Endometrial microvascular endothelial cells (primary cell): ENCODE data around the gene ZMIZ1. TPM values are rescaled to one million over a fixed set of nuclear protein-coding genes. Genes with fewer than 3 reads are reported as not detected.
"Not testable (repeated sequence)": the region's sequence is repeated elsewhere in the genome, so short reads cannot be mapped to it uniquely, and the experiment has no call there.

Experiments used
- in situ Hi-C: cut with HindIII; loops from 2 replicates; pipeline ENCODE4 v1.10.0; 2017; ENCODE audit warnings: low sequenced_read_pairs, low pct_unique_long_range_greater_than_20kb; ENCODE audit errors: inconsistent ontology term
- total RNA-seq: library from RNA; depleted of rRNA; stranded (reverse); fragments of >200 nt; gene quantifications from one replicate; pipeline ENCODE4 v1.2.3, GENCODE V29; 2015; ENCODE audit errors: inconsistent ontology term

ZMIZ1 gene
- total RNA-seq, 1 donor from 2014 or later: 19.5 TPM

DNA sequence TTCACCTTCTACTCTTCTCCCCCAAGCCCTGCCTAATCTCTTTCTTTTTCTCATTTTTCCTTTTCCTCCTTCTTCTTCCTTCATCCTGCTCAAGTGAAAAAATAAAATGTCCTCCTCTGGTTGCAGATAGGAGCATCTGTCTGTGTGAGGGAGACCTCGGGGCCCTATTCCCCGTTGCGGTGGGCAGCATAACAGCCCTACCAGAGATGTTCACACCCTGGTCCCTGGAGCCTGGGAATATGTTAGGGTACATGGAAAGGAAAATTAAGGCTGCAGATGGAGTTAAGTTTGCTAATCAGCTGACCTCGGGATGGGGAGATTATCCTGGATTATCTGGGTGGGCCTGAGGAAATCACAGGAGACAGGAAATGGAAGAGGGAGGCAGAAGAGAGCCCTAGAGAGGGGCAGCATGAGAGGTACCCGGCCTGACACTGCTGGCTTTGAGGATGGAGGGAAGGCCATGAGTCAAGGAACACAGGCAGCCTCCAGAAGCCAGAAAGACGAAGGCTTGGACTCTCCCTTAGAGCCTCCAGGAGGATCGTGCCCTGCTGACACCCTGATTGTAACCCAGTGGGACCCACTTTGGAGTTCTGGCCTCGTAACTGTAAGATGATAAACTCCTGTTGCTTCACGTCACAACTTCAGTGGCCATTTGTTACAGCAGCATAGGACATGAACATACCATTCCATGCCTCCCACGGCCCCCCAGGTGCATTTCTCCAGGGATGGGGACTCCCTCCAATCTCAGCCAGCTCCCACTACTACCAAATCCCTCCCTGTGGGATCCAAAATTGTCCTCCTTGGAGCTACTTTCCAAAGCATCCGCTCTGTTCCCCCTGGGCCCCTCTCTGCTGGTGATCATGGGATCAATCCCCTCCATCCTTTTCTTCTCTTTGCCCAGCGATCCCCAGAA, 39.0 kb upstream of the ZMIZ1 start:
- in situ Hi-C loops: no loop called here

DNA sequence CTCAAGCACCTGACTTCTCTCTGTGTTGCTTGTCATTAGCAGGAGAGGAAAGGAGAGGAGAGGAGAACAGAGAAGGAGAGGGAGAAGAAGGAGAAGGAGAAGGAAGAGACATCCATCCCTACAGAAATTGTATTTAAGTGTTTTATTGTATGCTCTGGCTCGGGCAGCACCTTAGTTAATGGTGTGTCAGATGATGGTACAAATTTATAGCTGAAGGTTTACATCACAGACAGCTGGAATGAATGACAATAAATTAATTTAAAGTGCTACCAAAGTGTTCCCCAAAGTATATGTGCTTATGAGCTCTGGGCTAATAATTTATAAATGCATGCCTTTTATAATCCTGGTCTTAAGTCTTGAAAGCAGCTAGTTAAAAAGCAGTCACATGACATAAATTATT, 38.1 kb upstream of the ZMIZ1 start:
- in situ Hi-C loops: no loop called here

DNA sequence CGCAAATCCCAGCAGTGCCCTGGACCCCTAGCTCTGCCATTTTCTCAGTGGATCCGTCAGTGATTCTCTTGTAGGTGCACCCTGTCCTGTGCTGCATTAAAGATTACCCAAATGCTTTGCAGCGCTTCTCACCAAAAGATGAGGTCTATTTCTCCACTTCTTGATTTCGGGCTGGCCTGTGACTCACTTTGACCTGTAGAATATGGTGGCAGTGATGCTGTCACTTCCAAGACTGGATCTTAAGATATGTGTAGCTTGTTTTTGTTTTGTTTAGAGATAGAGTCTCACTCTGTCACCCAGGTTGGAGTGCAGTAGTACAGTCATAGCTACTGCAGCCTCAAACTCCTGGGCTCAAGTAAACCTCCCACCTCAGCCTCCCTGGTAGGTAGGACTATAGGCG, 37.0 kb upstream of the ZMIZ1 start:
- in situ Hi-C loops: no loop called here

DNA sequence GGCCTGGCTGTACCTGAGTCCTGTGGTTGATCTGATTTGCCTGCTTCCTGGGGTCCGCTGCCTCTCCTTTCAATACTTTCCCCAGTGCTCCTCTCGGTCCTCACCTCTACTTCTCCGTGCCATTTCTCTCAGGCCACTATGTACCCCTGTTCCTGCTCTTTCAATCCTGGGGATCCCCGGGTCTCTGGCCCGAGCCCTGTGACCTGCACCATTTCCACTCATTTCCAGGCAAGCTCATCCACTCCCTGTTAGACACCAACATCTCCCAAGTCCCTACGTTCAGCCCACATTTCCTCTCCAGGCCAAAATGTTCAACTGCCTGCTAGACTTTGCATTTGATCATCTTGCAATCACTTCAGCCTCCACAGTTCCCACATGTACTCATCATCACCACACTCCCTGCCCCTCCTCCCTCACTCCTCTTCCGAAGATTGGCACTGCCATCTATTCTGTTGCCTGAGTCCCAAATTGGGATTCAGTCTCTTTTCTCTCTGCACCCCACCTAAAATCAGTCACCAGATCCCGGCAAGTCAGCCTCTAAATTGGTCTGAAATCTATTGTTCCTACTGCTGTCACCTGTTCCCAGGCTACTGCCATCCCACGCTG, 34.4 kb upstream of the ZMIZ1 start:
- in situ Hi-C loops: no loop called here

DNA sequence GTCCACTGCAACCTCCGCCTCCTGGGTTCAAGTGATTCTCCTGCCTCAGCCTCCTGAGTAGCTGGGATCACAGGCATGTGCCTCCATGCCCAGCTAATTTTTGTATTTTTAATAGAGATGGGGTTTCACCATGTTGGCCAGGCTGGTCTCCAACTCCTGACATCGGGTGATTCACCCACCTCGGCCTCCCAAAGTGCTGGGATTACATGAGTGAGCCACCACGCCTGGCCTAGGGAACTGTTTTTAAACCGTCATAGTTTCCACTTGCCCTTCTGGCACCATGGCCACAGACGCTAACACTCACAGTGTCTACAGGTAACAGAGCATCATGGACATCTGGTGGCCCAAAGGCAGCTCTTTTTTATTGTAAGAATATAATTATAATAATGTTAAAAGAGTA, 32.4 kb upstream of the ZMIZ1 start:
- in situ Hi-C loops: not testable (repeated sequence)

DNA sequence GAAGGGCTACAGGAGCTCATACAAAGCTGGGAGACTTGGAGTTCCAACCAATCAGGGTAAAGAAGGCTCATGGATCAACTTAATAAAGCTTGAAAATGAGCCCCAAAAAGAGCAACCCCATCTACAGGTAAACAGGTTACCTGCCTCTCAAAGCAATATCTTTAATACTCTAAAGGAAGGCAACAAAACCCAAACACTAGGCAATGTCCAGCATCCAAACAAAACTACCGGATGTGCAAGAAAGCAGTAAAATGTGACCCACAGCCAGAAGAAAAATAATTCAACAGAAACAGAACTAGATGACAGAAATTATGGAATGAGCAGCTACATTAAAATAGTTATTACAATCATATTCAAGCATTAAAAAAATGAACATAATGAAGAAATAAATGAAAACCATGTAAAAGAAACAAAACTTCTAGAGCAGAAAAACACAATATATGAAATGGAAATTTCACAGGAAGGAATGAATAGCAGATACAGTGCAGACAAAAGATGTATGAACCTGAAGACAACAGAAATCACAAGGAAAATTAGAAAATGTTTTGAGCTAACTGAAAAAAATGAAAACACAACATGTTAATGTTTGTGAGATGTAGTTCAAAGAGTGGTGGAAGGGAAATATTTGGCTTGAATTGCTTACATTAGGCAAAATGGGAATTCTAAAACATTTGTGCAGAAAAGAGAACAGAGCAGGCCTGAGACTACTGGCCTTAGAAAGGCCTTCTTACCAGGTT, 30.5 kb upstream of the ZMIZ1 start:
- in situ Hi-C loops: no loop called here

DNA sequence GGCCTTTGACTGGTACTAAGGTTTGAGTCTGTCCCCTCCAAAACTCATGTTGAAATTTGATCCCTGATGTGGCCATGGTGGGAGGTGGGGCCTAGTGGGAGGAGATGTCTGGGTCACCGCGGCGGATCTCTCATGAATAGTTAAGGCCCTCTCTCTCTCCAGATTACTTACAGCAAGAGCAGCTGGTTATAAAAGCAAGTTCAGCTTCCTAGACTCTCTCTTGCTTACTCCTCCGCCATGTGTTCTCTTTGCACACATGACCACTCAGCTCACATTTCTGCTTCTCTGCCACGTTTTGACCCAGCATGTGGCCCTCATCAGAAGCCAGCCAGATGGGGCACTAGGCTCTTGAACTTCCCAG, 29.9 kb upstream of the ZMIZ1 start:
- in situ Hi-C loops: no loop called here

DNA sequence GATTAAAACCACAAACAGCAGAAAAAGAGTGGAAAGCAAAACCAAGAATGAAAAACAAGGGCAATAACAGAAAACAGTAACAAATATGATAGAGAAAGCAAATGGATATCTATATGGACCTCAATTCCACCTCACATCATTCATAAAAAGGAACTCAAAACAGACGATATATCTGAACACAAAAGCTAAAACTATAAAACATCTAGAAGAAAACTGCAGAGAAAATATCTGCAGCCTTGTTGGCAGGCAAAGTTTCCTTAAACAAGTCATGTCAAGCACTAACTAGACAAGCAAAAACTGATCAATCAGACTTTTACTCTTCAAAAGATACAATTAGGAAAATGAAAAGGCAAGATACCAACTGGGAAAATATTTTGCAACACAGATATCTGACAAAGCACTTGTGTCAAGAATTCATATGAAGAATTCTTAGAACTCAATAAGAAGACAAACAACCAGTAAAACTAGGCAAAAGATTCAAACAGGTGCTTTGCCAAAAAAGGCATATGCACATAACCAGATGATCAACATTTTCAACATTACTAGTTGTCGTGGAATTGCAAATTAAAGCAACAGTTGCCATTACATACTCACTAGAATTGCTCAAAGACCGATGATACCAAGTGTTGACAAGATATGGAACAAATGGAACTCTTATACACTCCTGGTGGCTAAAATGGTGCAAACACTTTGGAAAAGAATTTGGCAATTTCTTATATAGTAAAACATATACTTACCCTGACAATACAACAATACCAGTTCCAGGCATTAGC, 25.9 kb upstream of the ZMIZ1 start:
- in situ Hi-C loops: no loop called here

DNA sequence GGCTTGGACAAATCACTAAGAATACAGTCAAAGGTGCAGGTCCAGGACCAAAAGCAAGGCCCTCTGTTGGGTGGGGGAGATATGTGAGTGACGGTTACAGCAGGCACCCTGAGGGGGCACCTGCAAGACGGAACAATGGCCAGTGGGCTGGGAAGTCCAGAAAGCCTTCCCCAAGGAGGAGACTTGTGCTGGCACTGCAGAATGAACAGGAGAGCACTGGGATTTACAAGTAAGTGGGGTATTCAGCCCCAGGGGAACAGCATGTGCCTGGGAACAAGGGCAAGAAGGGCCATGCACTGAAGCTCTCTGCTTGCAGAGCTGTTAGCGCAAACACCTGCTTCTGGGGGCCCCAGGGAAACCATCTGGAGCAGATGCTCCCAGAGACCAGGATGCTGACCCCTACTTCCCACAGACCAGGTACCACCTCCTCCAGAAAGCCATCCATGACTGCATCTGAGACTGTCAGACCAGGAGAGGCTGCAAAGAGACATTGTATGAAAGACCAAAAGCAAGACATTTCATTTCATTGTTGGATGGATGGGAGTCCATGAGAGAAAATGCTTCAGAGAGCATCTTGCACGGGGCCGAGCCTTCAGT, 24.6 kb upstream of the ZMIZ1 start:
- in situ Hi-C loops: no loop called here

DNA sequence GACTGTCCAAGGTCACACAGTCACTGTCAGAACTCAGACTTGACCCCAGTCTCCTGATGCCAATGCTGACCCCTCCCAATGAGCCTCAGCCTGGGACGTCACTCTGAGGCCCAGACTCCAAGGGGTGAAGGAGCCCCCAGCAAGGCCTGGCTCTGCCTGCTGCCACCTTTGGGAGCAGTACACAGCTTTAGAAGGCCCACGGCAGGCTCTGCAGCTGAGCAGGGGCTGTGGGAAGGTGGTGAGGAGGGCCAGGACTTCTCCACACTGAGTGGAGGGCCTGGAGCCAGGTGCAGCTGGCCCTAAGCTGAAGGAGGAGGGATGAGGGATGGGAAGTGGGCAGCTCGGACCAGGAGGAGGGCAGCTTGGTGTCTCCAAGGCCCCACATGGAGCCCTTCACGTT, 23.9 kb upstream of the ZMIZ1 start:
- in situ Hi-C loops: no loop called here

DNA sequence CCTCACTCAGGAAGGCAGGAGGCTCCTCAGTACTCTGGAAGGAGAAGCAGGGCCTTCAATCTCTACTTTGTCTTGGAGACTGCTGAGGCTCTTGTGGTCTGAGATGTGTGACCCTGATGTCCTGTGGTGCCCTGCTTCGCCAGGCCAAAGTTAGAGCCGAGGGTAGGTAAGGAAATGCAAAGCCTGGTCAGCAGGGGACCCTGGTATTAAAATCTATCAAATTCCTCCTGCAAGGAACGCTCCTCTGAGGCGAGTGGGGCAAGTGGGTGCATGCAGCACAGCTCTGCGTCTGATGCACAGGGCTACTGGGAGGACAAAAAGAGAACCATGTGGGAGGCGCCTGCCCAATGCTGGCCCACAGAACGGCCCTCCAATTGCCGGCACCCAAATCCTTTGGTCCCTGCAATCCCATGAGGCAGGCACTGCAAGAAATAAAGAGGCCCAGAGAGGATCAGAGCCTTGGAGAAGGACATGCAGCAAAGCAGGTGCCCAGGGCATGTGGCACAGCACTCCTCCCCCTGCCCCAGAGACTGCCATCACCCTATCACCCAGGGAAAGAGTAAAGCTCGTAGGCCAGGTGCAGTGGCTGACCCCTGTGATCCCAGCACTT, 23.1 kb upstream of the ZMIZ1 start:
- in situ Hi-C loops: no loop called here

DNA sequence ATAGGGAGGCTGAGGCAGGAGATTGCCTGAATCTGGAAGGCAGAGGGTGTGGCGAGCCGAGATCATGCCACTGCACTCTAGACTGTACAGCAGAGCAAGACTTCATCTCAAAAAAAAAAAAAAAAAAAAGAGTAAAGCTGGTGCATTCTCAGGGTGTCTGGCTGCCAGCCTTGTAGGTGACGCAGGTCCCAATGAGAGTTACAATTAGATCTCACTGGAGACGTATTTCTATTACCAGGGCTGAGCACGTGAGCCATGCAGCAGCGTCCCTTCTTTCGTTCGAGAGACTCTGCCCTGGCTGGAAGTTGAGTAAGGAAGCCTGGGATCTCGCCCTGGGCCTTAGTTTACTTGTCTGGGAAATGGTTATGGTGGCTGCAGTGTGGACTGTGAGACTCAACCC, 22.4 kb upstream of the ZMIZ1 start:
- in situ Hi-C loops: no loop called here

DNA sequence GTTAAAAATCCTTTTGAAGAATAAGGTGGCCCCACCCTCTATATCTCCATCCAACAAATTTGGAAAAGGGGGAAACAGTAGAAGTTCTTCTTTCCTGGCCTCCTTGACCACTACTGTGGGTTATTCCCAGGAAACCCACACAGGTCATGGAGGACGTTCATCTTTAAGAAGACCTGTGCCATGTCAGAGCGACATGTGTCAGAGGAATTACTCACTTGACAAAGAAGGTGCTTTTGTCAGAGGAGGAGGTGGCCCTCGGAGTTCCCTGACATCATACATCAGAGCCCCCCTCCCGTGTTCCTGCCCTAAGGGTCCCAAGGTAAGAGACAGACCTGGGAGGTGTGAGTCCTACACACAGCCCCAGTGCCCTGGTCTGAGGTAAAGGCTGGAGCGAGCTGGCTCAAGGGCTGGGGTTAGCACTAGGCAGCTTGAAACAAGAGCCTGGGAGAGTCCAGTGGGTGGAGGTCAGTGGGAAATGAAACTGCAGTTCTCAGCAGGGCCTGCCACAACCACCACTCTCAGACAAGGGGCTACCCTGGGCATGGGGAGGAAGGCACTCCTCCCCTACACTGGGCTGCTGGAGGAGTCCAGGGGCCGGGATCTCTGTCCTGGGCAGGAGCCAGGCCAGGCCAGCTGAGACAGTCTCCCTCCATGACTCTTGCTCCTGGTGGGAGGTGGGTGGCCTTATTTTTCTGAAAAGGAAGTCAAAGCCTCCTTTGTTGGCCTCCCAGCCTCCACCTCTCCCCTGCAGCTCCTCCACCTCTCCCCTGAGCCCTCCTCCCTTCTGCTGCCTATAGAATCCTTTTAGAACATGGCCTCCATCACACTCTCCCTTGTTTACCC, 21.8 kb upstream of the ZMIZ1 start:
- in situ Hi-C loops: no loop called here

DNA sequence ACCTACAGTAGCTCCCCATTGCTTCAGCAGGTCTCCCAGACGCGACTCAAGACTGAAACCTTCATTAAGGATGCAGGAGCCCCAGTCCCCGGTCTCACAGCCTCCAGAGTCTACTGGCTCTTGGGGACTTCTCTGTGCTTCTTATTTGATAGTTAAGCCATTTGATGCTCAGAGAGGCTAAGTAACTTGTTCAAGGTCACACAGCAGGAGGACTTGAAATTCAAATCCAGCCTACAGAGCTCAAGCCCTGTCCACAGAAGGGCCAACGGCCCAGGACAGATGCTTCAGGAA, 21.2 kb upstream of the ZMIZ1 start:
- in situ Hi-C loops: no loop called here

DNA sequence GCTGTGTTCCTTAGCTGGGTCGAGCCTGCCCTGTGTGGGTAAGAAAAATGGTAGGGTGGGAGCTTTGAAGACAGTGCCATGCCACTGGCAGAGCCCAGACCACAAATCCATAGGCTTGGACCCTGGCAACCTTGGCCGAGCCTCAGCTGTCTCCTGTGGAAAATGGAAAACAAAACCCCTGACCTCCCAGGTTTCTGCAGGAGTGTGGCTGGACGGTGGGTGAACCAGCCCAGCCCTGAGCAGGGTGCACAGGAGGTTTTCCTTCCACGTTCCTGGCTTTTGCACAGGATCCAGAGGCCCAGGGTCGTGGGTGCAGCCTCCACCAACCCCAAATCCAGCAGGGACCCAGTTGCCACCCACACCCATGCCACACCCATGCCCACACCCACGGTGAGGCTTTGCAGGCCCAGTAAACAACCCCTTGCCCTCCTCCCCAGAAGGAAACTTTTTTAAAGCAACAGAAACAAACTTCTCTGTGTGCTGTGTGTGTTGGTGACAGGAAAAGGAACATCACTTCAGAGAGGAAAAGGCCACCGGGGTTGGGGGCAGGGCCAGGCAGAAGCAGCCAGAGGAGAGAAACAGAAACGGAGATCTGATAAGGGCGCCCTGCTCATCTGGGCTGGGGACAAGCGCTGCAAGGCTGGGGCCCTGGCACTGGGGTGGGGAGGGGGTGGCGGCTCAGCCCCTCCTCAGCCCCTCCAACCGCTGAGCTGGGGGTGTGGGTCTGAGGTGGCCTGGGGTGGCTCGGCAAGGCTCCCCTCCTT, 20.7 kb upstream of the ZMIZ1 start:
- in situ Hi-C loops: no loop called here

DNA sequence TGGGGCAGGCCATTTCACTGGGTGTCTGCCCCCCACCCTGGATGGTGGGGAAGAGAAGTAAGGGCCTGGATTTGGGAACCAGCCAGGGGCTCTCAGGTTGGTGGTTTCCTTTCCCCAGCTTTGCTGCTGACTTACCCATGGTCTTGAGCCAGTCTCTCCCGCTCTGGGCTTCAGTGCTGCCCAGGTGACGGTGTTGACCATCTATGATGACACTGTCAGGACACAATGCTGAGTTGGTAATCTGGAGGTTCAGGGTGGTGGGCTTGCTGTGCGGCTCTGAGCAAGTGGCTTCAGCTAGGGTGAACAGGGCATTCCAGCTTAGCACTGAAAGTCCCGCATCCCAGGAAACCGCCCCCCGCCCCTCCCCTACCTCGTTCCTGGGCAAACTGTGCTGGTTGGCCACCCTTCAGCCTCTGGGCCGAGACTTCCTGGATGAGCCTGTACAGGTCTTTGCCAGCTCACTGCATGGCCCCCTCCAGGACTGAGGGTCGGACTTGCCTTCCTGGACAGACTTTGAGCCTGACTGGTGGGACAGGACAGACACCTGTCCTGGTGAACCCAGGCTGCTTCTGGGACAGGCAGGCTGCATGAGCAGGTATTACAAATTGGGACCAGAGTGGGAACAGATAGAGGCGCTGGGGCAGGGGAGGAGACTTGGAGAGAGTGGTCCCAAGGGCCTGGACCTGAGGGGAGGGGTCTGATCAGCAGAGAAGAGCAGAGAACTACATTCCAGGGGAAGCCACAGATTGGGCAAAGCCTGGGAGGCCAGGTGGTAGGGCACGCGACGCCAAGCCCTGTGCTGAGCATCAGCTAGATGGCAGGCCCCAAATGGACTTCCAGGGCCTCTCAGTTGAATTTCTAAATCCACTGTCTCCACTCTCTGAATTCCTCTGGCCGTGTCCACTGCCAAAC, 19.9 kb upstream of the ZMIZ1 start:
- in situ Hi-C loops: no loop called here
